Mammary epithelial cell (primary cell): ENCODE measurements around the gene DNAH14.
"Not testable (repeated sequence)": the region's sequence is repeated elsewhere in the genome, so short reads cannot be mapped to it uniquely, and the experiment has no call there.

Experiments used
- CTCF ChIP-seq, 2 donors: IDR thresholded peaks in 1 of 2; conservative IDR thresholded peaks in 1 of 2; 2 replicates each; pipeline ENCODE4 v1.5.1; 2011 to 2012; ENCODE audit warnings: inconsistent platforms in 2 of 2, low read length in 2 of 2, mild to moderate bottlenecking in 2 of 2, control low read depth in 1 of 2, low read depth in 1 of 2; ENCODE audit not compliant: insufficient read depth in 1 of 2; ENCODE audit errors: extremely low read depth in 1 of 2
- EZH2 ChIP-seq: IDR thresholded peaks from 2 replicates; pipeline ENCODE4 v1.6.1; 2012; ENCODE audit warnings: low read length, inconsistent platforms, borderline replicate concordance

GRCh38 chr1:225147791-225148190 is 218.3 kb downstream of the DNAH14 start:
- TF ChIP-seq CTCF (conservative IDR thresholded peaks at IDR 0.05 in 1 of 2, IDR thresholded peaks at IDR 0.05 in 1 of 2; ENCODE audit: extremely low read depth in 1 of 2, insufficient read depth in 1 of 2, low read depth in 1 of 2, low read length in 2 of 2); EZH2: not testable (repeated sequence)
